Thyroid gland (tissue), 4 donors: ENCODE measurements around the gene TBC1D5. TPM values are rescaled to one million over a fixed set of nuclear protein-coding genes. Genes with fewer than 3 reads are reported as not detected.

ENCODE experiments used
- DNase-seq, 2 donors: peaks; one replicate each; pipeline ENCODE4 v3.0.0-alpha.2; 2019
- H3K27ac ChIP-seq, 3 donors: fragments of 200-600 bp; sonication (generic); 1 replicate in 2 of 3; 2 replicates in 1 of 3; pipeline ENCODE4 v1.5.1; 2016 to 2019; ENCODE audit warnings: mild to moderate bottlenecking in 1 of 3, moderate library complexity in 1 of 3
- H3K27me3 ChIP-seq: fragments of 200-600 bp; sonication (generic); one replicate; pipeline ENCODE4 v1.5.1; 2019
- H3K36me3 ChIP-seq, 2 donors: fragments of 200-600 bp; sonication (generic); one replicate each; pipeline ENCODE4 v1.5.1; 2016 to 2019
- H3K4me1 ChIP-seq, 2 donors: fragments of 200-600 bp; sonication (generic); one replicate each; pipeline ENCODE4 v1.5.1; 2017 to 2019
- H3K4me3 ChIP-seq, 3 donors: fragments of 200-600 bp; sonication (generic); replicated peaks in 1 of 3; 1 replicate in 2 of 3; 2 replicates in 1 of 3; pipeline ENCODE4 v1.5.1; 2016; ENCODE audit warnings: mild to moderate bottlenecking in 1 of 3
- H3K9me3 ChIP-seq: fragments of 200-600 bp; sonication (generic); one replicate; pipeline ENCODE4 v1.5.1; 2017
- POLR2A ChIP-seq, 2 donors: fragments of 450-650 bp; IDR thresholded peaks; one replicate each; pipeline ENCODE4 v1.6.1; 2017; ENCODE audit warnings: antibody characterized with exemption in 2 of 2, mild to moderate bottlenecking in 2 of 2, moderate library complexity in 1 of 2
- WGBS, 2 donors: methylation state at CpG; one replicate each; pipeline ENCODE4 v1.1.5; 2017; 5-methylcytosine and 5-hydroxymethylcytosine counted together
- intact Hi-C: fragments of 100-400 bp; cut with DNase I; formaldehyde crosslinking; loops from one replicate; pipeline ENCODE4 v1.15.1; 2023
- total RNA-seq, 4 donors: library from RNA; depleted of rRNA; stranded (reverse); fragments of >200 nt; gene quantifications; one replicate each; pipeline ENCODE4 v1.2.3, GENCODE V29; 2016
- TF ChIP-seq, protein P1 (sequence below), 6 experiments: fragments of 200-600 bp in 3 of 6; fragments of 450-650 bp in 3 of 6; sonication (generic) in 3 of 6; IDR thresholded peaks; one replicate each; pipeline ENCODE4 v1.5.1; 2016 to 2019; ENCODE audit warnings: antibody characterized with exemption in 6 of 6, mild to moderate bottlenecking in 2 of 6, inconsistent platforms in 1 of 6, moderate library complexity in 1 of 6

TBC1D5 gene
- total RNA-seq, 4 donors from 2014 or later: 115 to 141 (median 133) TPM

DNA sequence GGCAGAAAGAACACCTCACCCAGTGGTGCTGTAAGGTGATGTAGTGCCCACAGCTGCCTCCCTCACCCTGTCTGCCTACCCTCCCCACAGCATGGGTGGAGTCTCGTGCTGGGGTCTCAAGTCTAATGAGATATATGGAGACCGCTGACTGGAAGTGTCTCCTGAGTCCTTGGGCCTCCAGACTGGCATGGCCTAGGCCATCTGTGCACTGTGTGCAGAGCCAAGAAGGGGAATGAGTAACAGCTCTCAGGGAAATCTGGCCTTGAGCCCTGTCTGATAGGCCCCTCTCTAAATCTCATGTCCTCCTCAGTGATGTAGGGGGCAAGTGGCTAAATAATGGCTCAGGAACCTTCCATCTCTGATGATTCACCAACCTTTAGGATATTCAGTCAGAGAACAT is 580.3 kb downstream of the TBC1D5 start:
- no peak for DNase-seq
- WGBS, 2 donors: 96 to 100% methylated on average over 2 of the region's 2 CpGs
- Histone ChIP-seq H3K27ac (no peak overlapping the region), H3K4me1 (no peaks in the 10 kb centered on the region), H3K36me3 (peaks cover 25 to 27% of the 10 kb centered on the region in 2 donors), H3K4me3 (no peak overlapping the region), H3K9me3 (no peaks in the 10 kb centered on the region), H3K27me3 (no peaks in the 10 kb centered on the region)
- no peak for TF ChIP-seq POLR2A (IDR thresholded peaks at IDR 0.05)
- TF ChIP-seq, protein P1, sequence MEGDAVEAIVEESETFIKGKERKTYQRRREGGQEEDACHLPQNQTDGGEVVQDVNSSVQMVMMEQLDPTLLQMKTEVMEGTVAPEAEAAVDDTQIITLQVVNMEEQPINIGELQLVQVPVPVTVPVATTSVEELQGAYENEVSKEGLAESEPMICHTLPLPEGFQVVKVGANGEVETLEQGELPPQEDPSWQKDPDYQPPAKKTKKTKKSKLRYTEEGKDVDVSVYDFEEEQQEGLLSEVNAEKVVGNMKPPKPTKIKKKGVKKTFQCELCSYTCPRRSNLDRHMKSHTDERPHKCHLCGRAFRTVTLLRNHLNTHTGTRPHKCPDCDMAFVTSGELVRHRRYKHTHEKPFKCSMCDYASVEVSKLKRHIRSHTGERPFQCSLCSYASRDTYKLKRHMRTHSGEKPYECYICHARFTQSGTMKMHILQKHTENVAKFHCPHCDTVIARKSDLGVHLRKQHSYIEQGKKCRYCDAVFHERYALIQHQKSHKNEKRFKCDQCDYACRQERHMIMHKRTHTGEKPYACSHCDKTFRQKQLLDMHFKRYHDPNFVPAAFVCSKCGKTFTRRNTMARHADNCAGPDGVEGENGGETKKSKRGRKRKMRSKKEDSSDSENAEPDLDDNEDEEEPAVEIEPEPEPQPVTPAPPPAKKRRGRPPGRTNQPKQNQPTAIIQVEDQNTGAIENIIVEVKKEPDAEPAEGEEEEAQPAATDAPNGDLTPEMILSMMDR (IDR thresholded peaks at IDR 0.05): no peak
- intact Hi-C loops: no loop called here

DNA sequence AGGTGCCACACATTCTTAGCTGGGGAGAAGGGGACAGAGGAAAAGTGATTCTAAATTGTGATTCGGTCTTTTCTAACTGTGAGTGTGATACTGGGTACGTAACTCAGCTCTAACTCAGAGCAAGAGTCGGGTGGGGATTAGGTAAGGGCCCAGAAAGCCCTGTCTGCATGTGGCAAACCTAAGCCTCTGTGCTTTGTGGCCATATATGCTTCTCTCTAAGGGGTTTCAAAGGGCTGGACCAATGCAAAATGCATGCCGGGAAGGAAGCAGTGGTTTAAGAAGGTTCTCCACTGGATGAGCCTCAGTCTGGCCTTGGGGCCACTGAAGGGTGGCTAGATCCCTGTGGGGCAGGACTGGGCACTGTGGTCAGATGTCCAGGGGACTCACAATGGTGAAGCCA is 581.8 kb downstream of the TBC1D5 start:
- 82 to 88% methylated on average over 4 of the region's 4 CpGs for WGBS, 2 donors
- intact Hi-C loops: no loop called here
- H3K9me3 ChIP-seq: no peaks in the 10 kb centered on the region
- H3K4me3 ChIP-seq: no peak overlapping the region
- H3K27ac ChIP-seq: no peak overlapping the region
- no peaks in the 10 kb centered on the region for H3K4me1 ChIP-seq
- no peaks in the 10 kb centered on the region for H3K27me3 ChIP-seq
- peaks cover 14 to 16% of the 10 kb centered on the region in 2 donors for H3K36me3 ChIP-seq
- no peak for DNase-seq
- no peak for TF ChIP-seq POLR2A (IDR thresholded peaks at IDR 0.05)
- TF ChIP-seq, protein P1 (IDR thresholded peaks at IDR 0.05): no peak

DNA sequence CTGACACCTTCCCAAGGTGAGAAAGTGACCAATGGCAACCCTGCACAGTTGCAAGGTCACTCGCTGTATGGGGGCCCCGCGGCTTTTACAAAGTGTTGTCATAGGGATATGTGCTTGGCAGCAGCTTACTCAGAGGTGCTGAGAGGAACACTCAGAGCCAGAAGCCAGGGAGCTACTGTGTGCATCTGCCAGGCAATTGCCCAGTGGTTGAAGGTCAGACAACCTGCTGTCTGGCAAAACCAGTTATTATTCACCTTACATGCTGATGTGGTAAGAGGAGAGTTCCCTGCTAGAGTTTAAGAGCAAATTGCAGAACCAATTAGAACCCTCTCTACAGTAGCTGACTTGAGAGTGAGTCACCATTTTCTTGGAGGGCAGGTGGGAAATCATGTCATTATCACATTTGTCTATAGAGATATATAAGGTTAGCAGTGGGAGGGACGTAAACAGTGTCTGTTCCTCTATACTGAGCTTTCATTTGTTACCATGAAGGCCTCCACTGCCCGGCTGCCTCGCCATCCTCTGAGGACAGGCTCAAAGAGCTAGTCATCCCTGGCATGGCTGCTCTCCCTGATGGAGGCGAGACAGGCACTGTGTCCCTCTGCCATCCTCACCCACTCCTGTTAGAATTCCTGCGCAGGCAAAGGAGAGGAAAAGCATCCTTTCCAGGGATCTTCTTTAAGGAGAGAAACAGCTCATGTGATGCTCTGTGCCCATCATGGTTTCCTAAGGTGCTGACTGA is 583.3 kb downstream of the TBC1D5 start:
- WGBS, 2 donors: 93 to 96% methylated on average over 8 of the region's 8 CpGs
- TF ChIP-seq, protein P1 (IDR thresholded peaks at IDR 0.05): no peak
- TF ChIP-seq POLR2A (IDR thresholded peaks at IDR 0.05): no peak
- Histone ChIP-seq H3K27me3 (no peaks in the 10 kb centered on the region), H3K36me3 (peaks cover 13 to 22% of the 10 kb centered on the region in 2 donors), H3K9me3 (no peaks in the 10 kb centered on the region), H3K4me1 (no peaks in the 10 kb centered on the region), H3K27ac (no peak overlapping the region), H3K4me3 (no peak overlapping the region)
- intact Hi-C loops: no loop called here
- DNase-seq: no peak

DNA sequence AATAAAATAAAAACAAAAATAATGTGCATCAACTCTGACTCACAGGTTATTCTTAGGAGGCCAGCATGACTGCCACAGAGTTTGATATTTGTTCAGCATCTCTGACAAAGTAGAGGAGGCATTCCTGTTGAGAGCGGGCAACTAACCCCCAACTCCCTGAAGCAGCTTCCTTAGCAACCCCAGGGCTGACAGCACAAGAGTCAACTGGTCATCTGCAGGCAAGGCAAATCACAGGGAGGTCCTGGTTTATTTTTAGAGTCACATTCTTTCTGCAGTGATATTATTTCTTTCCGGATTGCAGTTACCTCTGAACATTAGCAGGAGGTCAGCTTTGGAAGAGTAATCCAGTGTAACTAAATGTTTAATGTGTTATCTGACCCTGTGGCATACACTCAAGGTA is 584.7 kb downstream of the TBC1D5 start:
- 70% methylated on average over 2 of the region's 2 CpGs for WGBS, 2 donors
- Histone ChIP-seq H3K36me3 (peaks cover 7 to 25% of the 10 kb centered on the region in 2 donors), H3K27ac (no peak overlapping the region), H3K4me1 (no peaks in the 10 kb centered on the region), H3K27me3 (no peaks in the 10 kb centered on the region), H3K9me3 (no peaks in the 10 kb centered on the region), H3K4me3 (no peak overlapping the region)
- intact Hi-C loops: no loop called here
- TF ChIP-seq, protein P1 (IDR thresholded peaks at IDR 0.05): no peak
- TF ChIP-seq POLR2A (IDR thresholded peaks at IDR 0.05): no peak
- DNase-seq: no peak

DNA sequence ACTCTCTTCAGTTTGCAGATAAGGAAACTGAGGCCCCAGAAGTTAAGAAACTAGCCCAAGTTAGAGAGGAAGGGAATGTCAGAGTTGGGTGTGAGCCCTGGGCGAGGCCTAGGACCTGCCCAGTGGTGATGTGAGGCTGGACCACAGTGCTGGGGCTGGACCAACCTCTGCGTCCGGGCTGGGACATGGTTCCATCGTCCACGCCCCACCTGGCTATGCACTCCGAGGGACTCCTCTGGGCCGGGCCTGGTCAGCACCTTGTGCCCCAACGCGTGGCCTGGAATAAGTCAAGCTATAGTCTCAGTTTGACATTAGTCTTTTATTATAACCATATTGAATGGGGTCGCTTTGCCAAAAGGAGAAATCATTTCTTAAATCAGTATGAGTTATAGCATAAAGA is 585.6 kb downstream of the TBC1D5 start:
- intact Hi-C loops: no loop called here
- 98 to 99% methylated on average over 10 of the region's 10 CpGs for WGBS, 2 donors
- no peak for DNase-seq
- no peaks in the 10 kb centered on the region for H3K4me1 ChIP-seq
- no peaks in the 10 kb centered on the region for H3K27me3 ChIP-seq
- no peak overlapping the region for H3K4me3 ChIP-seq
- no peaks in the 10 kb centered on the region for H3K9me3 ChIP-seq
- H3K27ac ChIP-seq: no peak overlapping the region
- peaks cover 7 to 25% of the 10 kb centered on the region in 2 donors for H3K36me3 ChIP-seq
- TF ChIP-seq, protein P1 (IDR thresholded peaks at IDR 0.05): no peak
